GM19468 (cell line): Measurements from ENCODE around the gene P2RY14.
A peak's percentile ranks its signal among the peaks of the same experiment; 100 is the strongest.
"Not testable (repeated sequence)": the region's sequence is repeated elsewhere in the genome, so short reads cannot be mapped to it uniquely, and the experiment has no call there.

ENCODE experiments used
- ATAC-seq: cut with Tn5 transposase; IDR thresholded peaks from one replicate; pipeline ENCODE4 v1.9.1; 2021; ENCODE audit warnings: mild to moderate bottlenecking, moderate library complexity, moderate number of reproducible peaks; ENCODE audit not compliant: unreplicated experiment; ENCODE audit errors: extremely low read depth

P2RY14 gene

DNA sequence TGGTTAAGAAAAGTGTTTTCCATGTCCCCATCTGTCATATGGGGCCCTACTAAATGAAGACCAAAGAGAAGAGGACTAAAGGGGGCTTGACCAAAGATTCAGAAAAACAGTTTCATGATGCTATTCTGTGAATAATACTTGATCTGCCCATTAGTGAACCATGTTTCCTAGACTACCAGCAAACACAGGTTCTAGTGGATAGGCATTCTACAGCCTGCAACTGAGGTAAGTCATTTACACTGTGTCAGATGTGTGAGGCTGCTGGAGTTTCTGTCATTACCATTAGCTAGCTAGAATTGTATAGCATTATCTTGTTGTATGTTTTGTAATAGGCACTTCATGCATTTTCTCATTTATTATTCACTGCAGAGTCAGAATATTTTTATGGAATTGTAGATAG is 81.9 kb downstream of the P2RY14 start:
- no peak for ATAC-seq

DNA sequence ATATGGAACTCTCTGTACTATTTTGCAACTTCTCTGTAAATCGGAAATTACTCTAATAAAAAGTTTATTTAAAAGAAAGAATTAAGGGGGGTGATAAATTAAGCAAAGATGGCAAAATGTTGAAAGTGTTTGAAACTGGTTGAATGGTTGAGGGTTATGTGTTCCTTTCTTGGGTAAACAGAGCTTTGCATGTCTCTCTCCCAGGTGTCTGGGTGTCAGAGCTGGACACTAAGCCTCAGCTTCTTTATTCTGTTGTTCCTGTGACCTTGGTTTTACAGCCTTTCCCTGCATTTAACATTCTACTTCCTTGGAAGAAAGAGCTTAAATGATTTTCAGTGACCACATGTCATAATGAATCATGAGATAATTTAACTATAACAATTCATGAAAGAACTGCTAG is 82.5 kb downstream of the P2RY14 start:
- ATAC-seq = no peak

GRCh38 chr3:151192545-151192944 is 85.8 kb downstream of the P2RY14 start:
- no peak for ATAC-seq

- ATAC-seq = no peak
Observed at GRCh38 chr3:151191095-151191494, 87.2 kb downstream of the P2RY14 start.

DNA sequence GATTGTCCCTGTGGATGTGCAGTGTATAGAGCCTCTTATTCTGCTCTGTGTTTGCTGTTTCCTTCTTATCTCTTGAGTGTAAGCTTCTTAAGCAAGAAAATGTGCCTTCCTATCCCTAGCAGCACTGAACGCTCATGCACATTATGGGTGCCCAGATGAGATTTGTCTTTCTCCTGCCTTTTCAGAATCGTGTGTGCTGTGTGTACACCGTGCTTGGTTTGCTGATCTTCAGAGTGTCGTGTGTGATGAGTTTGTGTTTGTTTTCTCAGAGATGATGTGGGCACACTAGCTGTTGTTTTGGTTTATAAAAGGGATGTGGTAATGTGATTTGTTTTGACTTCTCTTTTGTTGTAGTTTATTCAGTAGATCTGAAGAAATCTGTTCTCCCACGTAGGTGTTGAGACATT is 95.1 kb downstream of the P2RY14 start:
- no peak for ATAC-seq

GRCh38 chr3:151182349-151183079 is 95.8 kb downstream of the P2RY14 start:
- ATAC-seq = no peak

DNA sequence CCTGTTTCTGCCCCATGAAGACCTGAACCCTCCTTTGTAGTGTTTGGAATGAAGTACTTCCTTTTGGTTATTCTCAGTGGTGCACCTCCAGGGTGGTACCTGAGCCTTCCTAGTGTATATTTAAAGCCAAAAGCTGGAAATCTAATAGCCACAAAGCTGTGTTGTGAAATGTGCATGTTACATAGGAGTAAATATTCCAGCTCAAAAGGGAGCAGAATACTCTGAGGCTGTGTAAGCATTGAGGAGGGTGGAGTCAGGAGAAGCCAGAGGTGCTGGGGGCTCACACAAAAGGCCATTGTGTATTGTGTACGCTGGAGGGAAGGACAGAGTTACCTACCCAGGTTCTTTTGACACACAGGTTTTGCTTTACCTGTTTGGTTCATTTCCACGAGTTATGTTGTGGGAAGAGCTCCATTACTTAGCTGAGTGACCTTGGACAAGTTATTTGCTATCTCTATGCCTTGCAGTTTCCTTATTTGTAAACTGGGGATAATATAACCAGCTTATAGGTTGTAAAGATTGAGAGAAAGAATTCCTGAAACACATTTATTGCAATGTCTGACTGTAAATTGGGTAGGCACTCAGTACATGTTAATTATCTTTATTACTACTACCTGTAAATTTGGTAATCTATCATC is 100.0 kb downstream of the P2RY14 start:
- no peak for ATAC-seq

DNA sequence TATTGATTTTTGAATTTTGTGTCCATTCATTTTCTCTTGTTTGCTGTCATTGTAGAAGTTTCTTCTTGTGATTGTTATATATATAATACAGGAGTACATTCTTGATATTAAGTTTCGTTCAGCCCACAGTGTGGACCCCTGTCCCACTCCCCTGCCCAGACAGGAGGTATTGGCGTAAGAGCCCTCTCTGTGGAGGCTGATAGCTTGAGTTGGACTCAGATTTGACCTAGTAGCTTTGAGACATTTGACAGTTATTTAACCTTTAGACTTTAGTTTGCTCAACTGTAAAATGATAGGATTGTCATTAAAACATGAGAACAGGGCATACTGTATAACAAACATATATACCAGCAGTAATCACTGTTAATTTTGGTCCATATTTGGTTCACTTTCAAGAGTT is 102.4 kb downstream of the P2RY14 start:
- ATAC-seq = no peak

DNA sequence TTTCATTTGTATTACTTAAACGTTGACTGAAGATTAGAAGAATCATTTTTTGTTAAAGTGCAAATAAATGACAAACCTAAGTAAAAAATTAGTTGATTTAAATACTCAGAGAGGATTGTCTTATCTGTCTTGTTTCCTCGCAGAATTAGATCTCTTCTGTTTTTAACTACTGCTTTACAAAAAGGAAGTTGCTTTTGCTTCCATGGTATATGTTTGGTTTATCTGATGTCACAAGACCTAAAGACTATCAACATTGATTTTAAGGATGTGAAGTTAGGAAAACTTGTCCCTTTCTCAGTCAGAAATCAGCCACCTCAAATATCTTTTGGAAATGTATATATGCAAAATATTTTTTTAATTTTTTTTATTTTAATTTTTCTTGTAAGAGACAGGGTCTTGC is 104.0 kb downstream of the P2RY14 start:
- no peak for ATAC-seq

GRCh38 chr3:151171145-151171757 is 107.1 kb downstream of the P2RY14 start:
- peak; percentile 56 for ATAC-seq

GRCh38 chr3:151169948-151170679 is 108.2 kb downstream of the P2RY14 start:
- not testable (repeated sequence) for ATAC-seq

- peak; percentile 29 for ATAC-seq
Observed at GRCh38 chr3:151169262-151169947, 108.9 kb downstream of the P2RY14 start.

- no peak for ATAC-seq
Observed at GRCh38 chr3:151168269-151169094, 109.9 kb downstream of the P2RY14 start.

- ATAC-seq = no peak
Observed at GRCh38 chr3:151166161-151166560, 112.2 kb downstream of the P2RY14 start.

DNA sequence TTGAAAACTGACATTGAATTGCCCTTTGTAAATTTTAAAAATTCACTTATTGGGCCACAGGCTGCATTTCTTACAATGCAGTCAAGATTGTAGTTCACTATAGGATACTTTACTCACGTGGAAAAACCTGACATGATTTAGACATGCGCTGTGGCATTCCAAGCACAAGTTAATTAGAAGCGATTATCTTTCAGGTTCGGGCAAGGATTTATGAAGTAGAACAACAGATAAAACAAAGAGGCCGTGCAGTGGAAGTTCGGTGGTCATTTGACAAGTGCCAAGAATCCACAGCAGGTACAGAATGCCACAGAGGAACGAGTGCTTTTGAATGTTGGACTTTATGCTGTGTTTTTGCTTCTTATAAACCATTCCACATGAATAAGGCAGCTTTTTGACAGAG is 113.1 kb downstream of the P2RY14 start:
- no peak for ATAC-seq
